Left cardiac atrium (tissue), 4 donors: ENCODE measurements around the gene MED27. TPM values are rescaled to one million over a fixed set of nuclear protein-coding genes. Genes with fewer than 3 reads are reported as not detected.
A peak's percentile ranks its signal among the peaks of the same experiment; 100 is the strongest.
"Not testable (repeated sequence)": the region's sequence is repeated elsewhere in the genome, so short reads cannot be mapped to it uniquely, and the experiment has no call there.

Experiments used
- ATAC-seq, 2 donors: fragments of 200-7000 bp; cut with Tn5 transposase; one replicate each; pipeline ENCODE4 v1.9.1; 2020; ENCODE audit warnings: mild to moderate bottlenecking in 2 of 2, moderate library complexity in 2 of 2
- DNase-seq: peaks from one replicate; pipeline ENCODE4 v3.0.0-alpha.2; 2020
- intact Hi-C, 2 donors: fragments of 100-400 bp; cut with DNase I; formaldehyde crosslinking; loops; one replicate each; pipeline versions ENCODE4 v1.14.1 to v1.15.1; 2022 to 2023
- total RNA-seq, 2 donors: library from RNA; stranded (reverse); fragmentation: NEBNext Ultra II Directional; extraction: Animal tissue kit (Norgen Biotek cat#: 25700); gene quantifications; one replicate each; pipeline ENCODE4 v1.2.1, GENCODE V29; 2021
- donor health status: DM: no; HTN: yes; CAD: no.
- donor health status: DM: no; HTN: yes; CAD: no; lungs with severe emphysema.
- donor health status: DM: yes; HTN: yes; CAD: no.
- donor health status: Dilated cardiomyopathy.

MED27 gene
- total RNA-seq, 2 donors from 2014 or later: 15.0 to 21.2 TPM

DNA sequence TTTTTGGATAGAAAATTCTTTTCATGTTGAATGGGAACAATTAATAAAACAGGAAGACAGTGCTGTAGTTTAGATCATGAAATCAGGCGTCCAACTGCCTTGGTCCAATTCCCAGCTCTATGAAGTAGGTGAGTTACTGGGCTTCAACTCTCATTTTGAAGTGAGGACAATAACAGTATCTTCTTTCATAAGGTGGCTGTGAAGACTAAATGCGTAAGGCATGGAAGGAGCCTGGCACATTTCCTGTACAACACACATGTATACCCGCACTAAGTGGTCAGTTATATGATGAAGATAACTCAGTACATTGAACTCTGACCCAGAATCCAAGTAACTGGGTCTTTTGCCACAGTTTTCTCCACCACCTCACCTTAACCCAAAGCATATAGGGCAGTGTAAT lies 120.6 kb downstream of the MED27 start:
- peak in 1 of 2 donors; percentile 53 for ATAC-seq
- intact Hi-C loops: no loop called here
- no peak for DNase-seq

DNA sequence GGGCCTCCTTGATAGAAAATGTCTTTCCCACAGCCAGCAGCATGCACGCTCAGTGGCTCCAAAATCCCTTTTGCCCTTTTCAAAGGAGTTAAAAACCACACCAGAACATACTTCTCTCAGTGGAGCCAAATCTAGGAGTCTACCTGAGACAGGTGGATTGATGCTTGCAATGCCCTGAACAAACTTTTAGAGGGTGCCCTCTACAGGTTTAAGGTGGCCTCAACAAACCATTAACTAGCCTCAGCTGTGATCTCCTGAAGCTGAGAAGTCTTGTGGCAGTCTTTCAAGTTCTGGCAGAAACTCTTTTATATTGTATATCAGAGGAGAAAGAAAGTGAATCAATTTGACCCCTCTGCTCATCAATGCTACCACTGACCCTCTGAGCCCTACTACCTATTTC lies 125.4 kb downstream of the MED27 start:
- ATAC-seq (no peak), DNase-seq (no peak)
- intact Hi-C loops: no loop called here

DNA sequence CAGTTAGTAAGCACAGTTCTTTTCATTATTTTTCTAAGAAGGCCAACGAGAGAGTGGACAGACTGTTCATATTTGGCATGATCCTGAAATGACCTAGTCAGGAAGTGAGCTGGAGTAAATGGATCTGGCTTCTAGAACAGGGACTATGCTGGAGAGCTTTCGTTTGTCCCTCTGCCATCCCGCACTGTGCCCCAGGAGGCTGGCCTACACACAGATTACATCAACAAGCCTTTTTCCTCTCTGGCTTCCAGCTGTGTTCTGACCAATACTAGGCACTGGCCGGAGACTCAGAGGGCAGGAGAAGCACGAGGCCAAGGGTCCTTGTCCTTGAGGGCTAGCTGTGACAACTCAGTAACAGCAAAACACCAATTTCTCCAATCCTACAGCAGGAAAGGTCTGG lies 127.8 kb downstream of the MED27 start:
- DNase-seq (peak; percentile 62), ATAC-seq (peak; percentile 93 to 97)
- intact Hi-C loops: no loop called here

DNA sequence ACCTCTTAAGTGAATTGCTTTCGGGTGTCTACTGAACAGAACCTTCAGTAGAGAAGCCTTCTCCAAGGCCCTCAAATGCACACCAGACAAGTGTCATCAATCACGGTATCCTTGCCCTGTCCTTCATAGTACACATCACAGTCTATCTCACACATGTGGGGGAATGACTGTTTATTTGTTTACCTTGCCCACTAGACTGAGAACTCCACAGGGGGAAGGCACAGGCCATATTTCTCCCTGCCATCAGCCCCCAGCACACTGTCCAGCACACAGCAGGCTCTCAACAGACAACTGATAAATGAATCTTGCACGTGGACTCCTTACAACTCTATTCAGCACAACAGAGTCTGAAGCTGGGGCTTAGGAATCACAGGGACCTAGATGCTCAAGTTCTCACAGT lies 128.5 kb downstream of the MED27 start:
- DNase-seq (no peak), ATAC-seq (no peak)
- intact Hi-C loops: no loop called here

DNA sequence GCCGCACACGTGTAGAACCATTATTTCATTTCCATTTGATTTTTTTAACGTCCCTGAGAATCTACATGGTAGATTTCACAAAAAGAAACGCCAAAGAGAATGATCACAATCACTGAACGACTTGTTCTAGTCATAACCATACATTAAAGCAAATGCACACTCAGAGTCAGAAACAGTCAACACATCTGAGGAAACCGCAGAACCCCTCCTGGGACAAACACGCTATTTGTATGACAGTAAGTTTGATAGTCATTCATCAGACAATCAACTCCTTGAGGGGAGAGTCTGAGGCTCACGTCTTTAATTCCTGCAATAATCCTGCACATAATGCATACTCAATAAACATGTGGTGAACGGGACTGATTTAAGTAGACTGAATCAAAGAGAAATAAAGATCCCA lies 129.2 kb downstream of the MED27 start:
- no peak for DNase-seq
- ATAC-seq: no peak
- intact Hi-C loops: no loop called here

DNA sequence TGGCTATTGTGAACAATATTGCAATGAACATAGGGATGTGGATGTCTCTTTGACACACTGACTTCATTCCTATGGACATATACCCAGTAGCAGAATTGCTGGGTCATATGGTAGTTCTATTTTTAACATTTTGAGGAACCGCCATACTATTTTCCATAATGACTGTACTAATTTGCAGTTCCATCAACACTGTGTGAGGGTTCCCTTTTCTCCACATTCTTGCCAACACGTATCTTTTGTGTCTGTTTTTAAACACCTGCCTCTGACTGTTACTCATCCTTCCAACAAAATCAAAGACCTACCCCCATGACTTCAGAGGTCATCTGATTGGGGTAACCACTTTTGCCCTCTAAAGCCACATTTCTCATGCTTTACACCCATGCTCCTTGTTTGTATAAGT lies 133.5 kb downstream of the MED27 start:
- intact Hi-C loops: no loop called here
- ATAC-seq (no peak), DNase-seq (no peak)

DNA sequence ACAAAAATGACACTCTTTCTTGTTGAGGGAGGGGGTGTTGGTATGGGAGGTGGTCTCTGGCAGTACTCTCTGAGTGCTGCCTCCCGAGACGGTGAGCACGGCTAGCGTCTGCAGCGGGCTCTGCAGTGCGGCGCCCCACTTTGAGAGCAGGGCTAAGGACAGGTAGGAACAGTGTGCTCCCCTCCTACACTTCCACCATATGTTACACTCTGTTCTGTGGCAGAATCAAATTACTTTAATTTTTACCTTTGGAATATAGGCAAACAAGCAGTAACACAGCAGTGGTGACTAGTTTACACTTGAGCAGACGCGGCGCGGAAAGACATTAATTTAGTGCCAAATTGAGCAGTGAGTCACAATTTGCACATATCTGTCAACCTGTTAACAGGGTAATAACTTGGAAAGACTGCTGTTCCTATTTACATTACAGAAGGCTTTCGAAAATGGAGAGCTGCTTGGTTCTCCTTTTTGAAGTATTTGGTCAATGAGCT lies 136.3 kb downstream of the MED27 start:
- no peak for ATAC-seq

DNA sequence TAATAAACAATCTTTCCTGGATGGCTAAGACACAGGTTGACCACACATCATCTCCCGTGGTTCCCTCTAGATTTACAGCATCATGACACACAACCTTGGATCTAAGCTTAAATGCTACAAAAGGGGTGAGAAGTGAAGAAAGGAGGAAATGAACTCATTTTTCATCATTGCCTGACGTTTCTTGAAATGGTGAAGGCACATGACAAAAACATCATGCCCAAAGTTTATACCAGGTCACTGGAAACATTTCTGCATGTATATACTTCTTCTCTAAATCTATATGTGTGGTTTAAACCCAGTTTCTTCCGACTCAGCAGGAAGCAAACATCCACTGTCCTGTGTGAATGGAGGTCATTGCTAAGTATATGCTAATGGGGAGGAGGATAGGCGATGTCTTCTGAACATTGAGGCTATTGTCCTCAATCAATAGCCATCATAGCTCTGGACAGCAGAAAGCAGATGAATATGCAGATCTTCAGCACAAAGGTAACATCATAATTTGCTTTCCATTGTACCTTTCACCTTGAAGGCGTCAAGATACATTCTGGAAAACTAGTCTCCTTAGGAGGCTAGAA lies 137.4 kb downstream of the MED27 start:
- DNase-seq (no peak), ATAC-seq (no peak)
- intact Hi-C loops: no loop called here

More for the DNA sequence above, 136.3 kb downstream of the MED27 start:
- intact Hi-C loops: no loop called here
- no peak for DNase-seq

DNA sequence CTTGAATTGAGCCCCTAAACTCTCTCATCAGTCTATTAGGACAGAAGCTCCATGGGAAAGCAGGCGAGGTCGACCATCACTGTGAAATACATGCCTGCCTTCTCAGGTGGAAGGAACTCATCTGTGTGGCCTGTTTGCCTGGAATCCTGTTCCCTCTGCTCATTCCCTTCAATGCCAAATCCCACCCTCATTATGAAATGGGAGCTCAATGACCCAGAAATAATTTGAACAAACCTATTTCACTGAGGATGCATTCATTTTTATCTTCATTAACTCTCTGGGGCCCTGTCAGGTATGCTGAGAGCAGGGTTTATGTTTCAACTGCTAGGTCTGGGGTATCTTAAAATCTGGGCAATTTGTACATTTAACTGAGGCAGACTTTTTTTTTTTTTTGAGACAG lies 142.2 kb downstream of the MED27 start:
- DNase-seq (no peak), ATAC-seq (no peak)
- intact Hi-C loops: no loop called here

DNA sequence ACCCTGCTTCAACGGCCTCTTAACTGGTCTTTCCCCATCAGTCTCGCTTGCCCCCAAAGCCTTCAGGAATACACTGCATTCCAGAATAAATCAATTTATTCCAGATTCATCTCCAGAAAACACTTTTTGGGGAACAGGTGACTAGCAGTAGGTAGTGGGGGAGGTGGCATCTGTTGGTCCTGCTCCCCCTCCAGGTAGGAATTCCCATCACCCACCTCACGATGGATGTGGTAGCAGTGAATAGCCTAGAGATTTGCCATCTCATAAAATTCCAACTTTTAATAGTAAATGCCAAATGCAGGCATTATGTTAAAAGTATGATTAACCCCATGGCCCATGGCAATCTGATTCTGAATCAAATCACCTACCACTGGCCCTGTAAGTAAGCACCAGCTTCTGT lies 142.7 kb downstream of the MED27 start:
- no peak for ATAC-seq
- intact Hi-C loops: no loop called here

DNA sequence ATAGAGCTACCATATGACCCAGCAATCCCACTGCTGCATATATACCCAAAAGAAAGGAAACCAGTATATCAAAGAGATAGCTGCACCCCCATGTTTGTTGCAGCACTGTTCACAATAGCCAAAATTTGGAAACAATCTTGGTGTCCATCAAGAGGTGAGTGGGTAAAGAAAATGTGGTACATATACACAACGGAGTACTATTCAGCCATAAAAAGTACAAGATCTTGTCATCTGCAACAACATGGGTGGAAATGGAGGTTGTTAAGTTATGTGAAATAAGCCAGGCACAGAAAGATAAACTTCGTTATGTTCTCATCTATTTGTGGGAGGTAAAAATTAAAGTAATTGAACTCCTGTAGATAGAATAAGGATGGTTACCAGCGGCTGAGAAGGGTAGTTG lies 145.0 kb downstream of the MED27 start:
- no peak for ATAC-seq
- DNase-seq: no peak
- intact Hi-C loops: no loop called here

More for the DNA sequence above, 142.7 kb downstream of the MED27 start:
- DNase-seq: no peak

DNA sequence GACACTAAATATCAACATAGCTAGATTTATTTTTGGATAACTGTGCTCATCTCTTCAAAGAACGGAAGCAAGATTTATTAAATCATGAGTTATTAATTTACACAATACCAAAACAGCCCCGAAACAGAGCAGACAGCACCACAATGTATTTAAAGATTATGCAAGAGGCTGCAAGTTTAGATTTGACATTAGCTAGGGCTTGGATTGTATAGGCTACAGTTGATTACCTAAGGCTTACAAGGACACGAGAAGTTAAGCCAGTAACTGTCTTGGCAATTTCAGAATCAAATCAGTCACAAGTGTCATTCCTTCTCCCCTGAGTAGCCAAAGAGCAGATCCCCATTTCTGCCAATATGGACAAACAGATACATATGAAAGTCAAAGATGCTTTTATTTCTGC lies 152.6 kb downstream of the MED27 start:
- DNase-seq (no peak), ATAC-seq (no peak)
- intact Hi-C loops: no loop called here

DNA sequence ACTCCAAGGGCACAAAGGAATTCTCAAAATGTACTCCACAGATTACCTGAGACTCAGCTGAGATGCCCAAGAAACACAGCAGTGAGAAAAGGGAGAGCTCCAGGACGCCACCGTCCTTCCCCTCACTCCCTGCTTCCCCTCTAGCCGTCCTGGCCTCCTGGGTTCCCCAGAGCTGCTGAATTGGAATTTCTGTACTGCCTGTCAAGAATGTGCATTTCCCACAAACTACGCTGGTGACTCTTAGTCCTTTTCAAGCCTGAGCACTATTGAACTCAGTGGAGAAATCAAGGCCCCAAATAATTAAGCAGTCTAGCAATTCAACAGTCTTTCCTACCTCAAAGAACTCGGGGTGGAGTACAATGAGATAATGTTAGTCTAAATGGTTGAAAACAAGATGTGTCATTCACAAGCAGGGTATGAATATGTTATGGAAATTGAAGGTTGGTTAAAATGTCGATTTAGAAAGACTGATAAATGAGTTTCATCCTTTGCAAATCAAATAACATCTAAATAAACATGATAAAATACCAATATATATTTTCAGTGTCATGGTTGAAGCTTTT lies 153.2 kb downstream of the MED27 start:
- no peak for ATAC-seq
- intact Hi-C loops: no loop called here
- DNase-seq: no peak

DNA sequence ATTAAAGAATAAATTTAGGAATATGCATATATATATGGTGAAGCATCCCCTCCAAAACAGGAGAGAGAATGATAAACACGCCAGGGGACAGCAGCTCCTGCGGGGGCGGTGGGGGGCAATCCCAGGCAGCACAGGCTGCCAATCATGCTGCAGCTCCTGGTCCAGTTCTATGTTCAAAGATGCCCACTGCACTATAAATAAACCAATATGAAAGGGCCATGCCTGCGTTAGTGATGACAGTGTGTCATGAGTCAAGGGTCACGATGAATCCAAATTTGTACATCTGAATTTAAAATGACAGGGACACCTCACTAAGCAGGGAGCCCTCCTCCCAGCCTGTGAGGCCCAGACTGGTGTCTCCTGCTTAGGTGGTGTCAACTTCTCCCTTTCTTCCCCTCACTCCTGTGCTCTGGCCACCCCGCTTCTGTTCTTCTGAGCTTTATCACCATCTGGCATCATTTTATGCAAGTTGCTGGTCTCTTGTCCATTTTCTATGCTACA lies 153.9 kb downstream of the MED27 start:
- DNase-seq (no peak), ATAC-seq (no peak)
- intact Hi-C loops: no loop called here

DNA sequence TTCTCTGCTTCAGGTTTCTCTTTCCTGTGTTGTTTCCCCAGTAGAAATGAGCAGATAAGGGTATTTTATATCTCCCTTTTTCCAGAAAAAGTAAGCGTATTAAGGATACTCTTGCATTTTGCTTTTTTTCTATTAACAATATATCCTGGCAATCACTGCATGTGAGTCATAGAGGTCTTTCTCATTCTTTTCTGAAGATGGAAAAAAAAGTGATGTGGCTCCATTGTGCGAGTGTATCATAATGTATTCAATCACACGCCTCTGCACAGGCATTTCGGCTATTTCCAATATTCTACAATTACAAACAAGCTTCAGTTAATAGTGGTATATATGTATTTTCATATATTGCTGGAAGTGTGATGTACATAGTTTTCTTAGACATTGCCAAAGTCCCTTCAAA lies 155.9 kb downstream of the MED27 start:
- no peak for ATAC-seq
- intact Hi-C loops: no loop called here
- DNase-seq: no peak

DNA sequence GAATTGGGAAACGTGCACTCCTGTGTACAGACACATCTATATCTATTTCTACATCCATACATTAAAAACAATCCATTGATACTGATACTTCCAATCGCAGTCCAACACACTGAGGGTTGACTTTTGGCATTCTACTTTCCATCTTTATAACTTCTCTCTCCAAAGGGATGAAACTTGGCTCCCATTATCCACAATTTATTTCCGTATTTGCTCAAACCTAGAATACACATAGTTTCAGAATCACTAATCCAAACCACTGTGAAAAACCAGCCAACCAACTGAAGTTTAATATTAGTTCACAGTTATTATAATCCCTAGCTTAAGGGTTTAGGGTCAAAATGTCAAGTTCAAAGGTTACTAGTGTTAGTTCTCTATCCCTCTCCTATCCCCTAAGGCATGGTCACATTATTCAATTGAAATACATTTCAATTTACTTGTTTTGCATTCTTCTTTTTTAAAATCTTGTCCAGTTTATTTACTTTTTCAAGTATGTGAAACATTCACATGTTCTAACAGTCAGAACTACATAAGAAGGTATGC lies 156.5 kb downstream of the MED27 start:
- ATAC-seq: no peak
- DNase-seq: no peak
- intact Hi-C loops: no loop called here

DNA sequence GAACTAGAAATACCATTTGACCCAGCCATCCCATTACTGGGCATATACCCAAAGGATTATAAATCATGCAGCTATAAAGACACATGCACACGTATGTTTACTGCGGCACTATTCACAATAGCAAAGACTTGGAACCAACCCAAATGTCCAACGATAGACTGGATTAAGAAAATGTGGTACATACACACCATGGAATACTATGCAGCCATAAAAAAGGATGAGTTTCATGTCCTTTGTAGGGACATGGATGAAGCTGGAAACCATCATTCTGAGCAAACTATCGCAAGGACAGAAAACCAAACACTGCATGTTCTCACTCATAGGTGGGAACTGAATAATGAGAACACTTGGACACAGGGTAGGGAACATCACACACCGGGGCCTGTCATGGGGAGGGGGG lies 158.0 kb downstream of the MED27 start:
- intact Hi-C loops, ATAC-seq, DNase-seq: not testable (repeated sequence)

DNA sequence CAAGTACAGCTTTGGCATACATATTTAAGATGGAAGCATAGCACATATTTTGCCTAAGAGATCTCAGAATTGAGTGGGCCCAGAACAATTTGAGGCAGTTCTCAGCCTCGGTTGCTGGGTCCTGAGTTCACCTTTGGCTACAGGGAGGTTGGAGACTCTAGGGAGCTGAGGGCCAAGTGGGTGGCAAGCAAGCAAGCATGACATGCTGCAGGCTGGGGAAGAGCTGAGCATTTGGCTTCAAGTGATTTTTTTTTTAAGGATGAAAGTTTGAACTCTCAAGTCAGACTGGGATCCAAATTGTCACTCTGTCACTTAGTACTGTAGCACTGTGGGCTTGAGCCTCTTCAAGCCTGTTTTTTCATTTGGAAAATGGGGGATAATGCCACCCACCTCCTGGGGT lies 160.5 kb downstream of the MED27 start:
- intact Hi-C loops: no loop called here
- DNase-seq (no peak), ATAC-seq (no peak)

DNA sequence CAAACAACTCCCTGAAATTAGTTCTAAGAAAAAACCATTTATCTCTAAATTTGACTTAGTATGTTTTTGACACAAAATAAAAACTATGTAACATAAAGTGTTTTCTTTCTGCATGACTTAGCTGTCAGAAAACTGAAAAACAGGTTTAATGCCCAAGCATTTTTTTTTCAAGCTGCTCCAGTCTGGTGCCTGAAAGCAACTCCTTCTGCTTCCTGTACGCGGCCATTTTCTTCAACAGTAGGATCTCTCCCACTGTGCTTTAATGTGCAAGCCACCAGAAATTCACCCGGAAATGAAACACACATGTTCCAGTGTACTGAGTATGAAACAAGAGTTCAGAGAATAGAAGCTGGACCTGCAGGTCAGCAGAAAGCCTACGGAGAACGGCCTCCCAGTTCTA lies 161.2 kb downstream of the MED27 start:
- DNase-seq (no peak), ATAC-seq (no peak)
- intact Hi-C loops: no loop called here

DNA sequence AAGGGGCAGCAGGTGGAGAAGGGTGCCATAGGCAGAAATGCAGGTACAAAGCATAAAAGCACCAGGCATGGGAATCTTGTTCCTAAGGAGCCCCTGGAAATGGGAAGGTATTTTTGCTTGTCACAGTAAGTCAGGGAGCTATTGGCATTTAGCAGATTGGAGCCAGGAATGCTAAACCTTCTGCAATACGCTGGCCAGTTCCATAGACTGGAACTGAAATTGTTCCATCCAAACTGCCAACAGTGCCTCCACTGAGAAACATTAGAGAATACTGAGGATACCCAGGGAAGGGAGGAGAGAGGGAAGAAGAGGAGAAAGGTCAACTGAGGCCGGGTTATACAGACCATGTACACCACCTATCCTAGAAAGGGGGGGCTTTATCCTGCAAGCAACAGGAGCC lies 162.7 kb downstream of the MED27 start:
- ATAC-seq: no peak
- intact Hi-C loops: no loop called here
- no peak for DNase-seq

DNA sequence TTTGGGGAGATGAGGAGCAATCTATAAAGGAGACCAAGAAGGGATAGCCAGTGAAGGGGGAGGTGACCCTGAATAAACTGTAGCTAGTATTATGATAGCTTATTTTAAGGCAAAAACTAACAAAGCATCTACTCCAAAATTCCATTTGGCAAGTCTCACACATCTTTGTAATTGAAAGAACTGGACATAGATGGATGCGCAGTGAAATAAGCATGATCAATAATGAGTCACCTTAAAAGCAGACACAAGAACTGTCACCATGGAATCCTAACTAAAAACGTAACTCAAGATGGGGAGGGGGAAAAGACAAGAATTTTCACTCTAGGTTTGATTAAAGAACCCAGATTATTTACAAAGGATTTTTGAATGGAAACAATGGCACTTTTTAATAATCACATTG lies 164.5 kb downstream of the MED27 start:
- ATAC-seq (no peak), DNase-seq (no peak)
- intact Hi-C loops: no loop called here
